GM23338 (cell line): ENCODE results near the gene CLK3. TPM values are rescaled to one million over a fixed set of nuclear protein-coding genes. Genes with fewer than 3 reads are reported as not detected.

Experiments
- ATAC-seq: fragments of 200-7000 bp; cut with Tn5 transposase; 3 replicates; pipeline ENCODE4 v1.9.1; 2020
- DNase-seq: peaks from one replicate; pipeline ENCODE4 v3.0.0-alpha.2; 2015; ENCODE audit warnings: low spot score
- H2AFZ ChIP-seq: fragments of 200-600 bp; sonication (generic); 2 replicates; pipeline ENCODE4 v1.8.0; 2016; ENCODE audit warnings: antibody characterized with exemption, mild to moderate bottlenecking, moderate library complexity
- H3F3A ChIP-seq: fragments of 200-600 bp; sonication (generic); replicated peaks from 2 replicates; pipeline ENCODE4 v1.8.0; 2017; ENCODE audit warnings: antibody characterized with exemption, mixed run types, low read depth
- H3K27ac ChIP-seq: fragments of 200-600 bp; sonication (generic); 2 replicates; pipeline ENCODE4 v1.6.1; 2016; ENCODE audit warnings: low read depth
- H3K27me3 ChIP-seq: fragments of 200-600 bp; sonication (generic); 2 replicates; pipeline ENCODE4 v1.8.0; 2016; ENCODE audit warnings: mild to moderate bottlenecking, mixed run types, moderate library complexity; ENCODE audit not compliant: insufficient read depth
- H3K36me3 ChIP-seq: fragments of 200-600 bp; sonication (generic); 2 replicates; pipeline ENCODE4 v1.8.0; 2016; ENCODE audit warnings: mild to moderate bottlenecking; ENCODE audit not compliant: insufficient read depth
- H3K4me1 ChIP-seq: fragments of 200-600 bp; sonication (generic); 2 replicates; pipeline ENCODE4 v1.8.0; 2016; ENCODE audit warnings: mild to moderate bottlenecking, moderate library complexity; ENCODE audit not compliant: insufficient read depth
- H3K4me2 ChIP-seq: fragments of 200-600 bp; sonication (generic); 2 replicates; pipeline ENCODE4 v1.7.1; 2017; ENCODE audit warnings: mixed run types
- H3K4me3 ChIP-seq: fragments of 200-600 bp; sonication (generic); 2 replicates; pipeline ENCODE4 v1.6.1; 2016; ENCODE audit warnings: mixed run types
- H3K79me2 ChIP-seq: fragments of 200-600 bp; sonication (generic); replicated peaks from 2 replicates; pipeline ENCODE4 v1.8.0; 2017; ENCODE audit warnings: mild to moderate bottlenecking; ENCODE audit not compliant: insufficient read depth
- H3K9me2 ChIP-seq: fragments of 200-600 bp; sonication (generic); 2 replicates; pipeline ENCODE4 v1.8.0; 2017; ENCODE audit not compliant: insufficient read depth
- H4K20me1 ChIP-seq: fragments of 200-600 bp; sonication (generic); replicated peaks from 2 replicates; pipeline ENCODE4 v1.8.0; 2017; ENCODE audit warnings: mild to moderate bottlenecking; ENCODE audit not compliant: insufficient read depth
- H3K27ac Mint-ChIP-seq: 2 replicates; pipeline ENCODE4 v1.8.0; 2020; ENCODE audit warnings: inconsistent platforms, mild to moderate bottlenecking, moderate library complexity, mixed read lengths
- H3K27me3 Mint-ChIP-seq: 3 replicates; pipeline ENCODE4 v1.8.0; 2022; ENCODE audit warnings: low read depth, mild to moderate bottlenecking, moderate library complexity, mixed read lengths, inconsistent platforms; ENCODE audit not compliant: insufficient read depth, poor library complexity
- H3K36me3 Mint-ChIP-seq: 3 replicates; pipeline ENCODE4 v1.8.0; 2021; ENCODE audit warnings: low read depth, mild to moderate bottlenecking, inconsistent platforms, moderate library complexity, mixed read lengths
- H3K4me1 Mint-ChIP-seq: 3 replicates; pipeline ENCODE4 v1.8.0; 2020; ENCODE audit warnings: mild to moderate bottlenecking, inconsistent platforms, mixed read lengths
- H3K4me3 Mint-ChIP-seq: 3 replicates; pipeline ENCODE4 v1.8.0; 2021; ENCODE audit warnings: moderate library complexity, mild to moderate bottlenecking, inconsistent platforms, mixed read lengths
- H3K9me3 Mint-ChIP-seq: 3 replicates; pipeline ENCODE4 v1.8.0; 2020; ENCODE audit warnings: moderate library complexity, mild to moderate bottlenecking, inconsistent platforms, mixed read lengths
- CREB1 ChIP-seq: fragments of 250-450 bp; sonication (Bioruptor Pico); IDR thresholded peaks from 2 replicates; pipeline ENCODE4 v1.5.0; 2020; ENCODE audit warnings: low read depth, mild to moderate bottlenecking, moderate library complexity
- CTCF ChIP-seq, 2 experiments: fragments of 200-600 bp in 1 of 2; sonication (generic) in 1 of 2; conservative IDR thresholded peaks; 2 replicates each; pipeline versions ENCODE4 v1.5.1 to v1.6.1; 2016 to 2017; ENCODE audit warnings: antibody characterized with exemption in 2 of 2, low read depth in 2 of 2, mild to moderate bottlenecking in 2 of 2, moderate library complexity in 1 of 2
- ETS1 ChIP-seq: IDR thresholded peaks from 2 replicates; pipeline ENCODE4 v1.6.1; 2016; ENCODE audit warnings: antibody characterized with exemption
- EZH2 ChIP-seq: fragments of 200-600 bp; sonication (generic); IDR thresholded peaks from one replicate; pipeline ENCODE4 v1.8.0; 2017; ENCODE audit warnings: antibody characterized with exemption, mild to moderate bottlenecking, low read depth; ENCODE audit not compliant: unreplicated experiment
- EZH2phosphoT487 ChIP-seq: fragments of 200-600 bp; sonication (generic); IDR thresholded peaks from one replicate; pipeline ENCODE4 v1.8.1; 2018; ENCODE audit warnings: antibody characterized with exemption; ENCODE audit not compliant: unreplicated experiment
- REST ChIP-seq: IDR thresholded peaks from one replicate; pipeline ENCODE4 v1.6.1; 2018; ENCODE audit warnings: antibody characterized with exemption; ENCODE audit not compliant: unreplicated experiment
- STAT1 ChIP-seq: IDR thresholded peaks from one replicate; pipeline ENCODE4 v1.6.1; 2016; ENCODE audit warnings: antibody characterized with exemption; ENCODE audit not compliant: unreplicated experiment
- ZNF114 ChIP-seq: fragments of 250-450 bp; sonication (Bioruptor Pico); IDR thresholded peaks from 2 replicates; pipeline ENCODE4 v1.5.0; 2020; ENCODE audit warnings: mild to moderate bottlenecking, moderate library complexity
- polyA plus RNA-seq: library from polyadenylated mRNA; unstranded; fragments of >200 nt; fragmentation: Nextera tagmentation; extraction: Ambion mirVana; gene quantifications from 2 replicates; pipeline ENCODE4 v1.2.1, GENCODE V29; 2016
- total RNA-seq: library from RNA; depleted of rRNA; stranded (reverse); fragments of >200 nt; shearing (Covaris generic); gene quantifications from 2 replicates; pipeline ENCODE4 v1.2.3, GENCODE V29; 2014

CLK3 gene
- total and polyA plus RNA-seq, 2 experiments from 2014 or later = 40.7 to 67.7 TPM

- no peak for TF ChIP-seq CTCF (conservative IDR thresholded peaks at IDR 0.05; ENCODE audit: low read depth in 2 of 2)
- TF ChIP-seq ZNF114 (CRISPR knock-in tag) = no peak
- no peak for TF ChIP-seq REST
- TF ChIP-seq ETS1 = no peak
- TF ChIP-seq STAT1 = no peak
Observed at GRCh38 chr15:74669627-74670026, 54.0 kb downstream of the CLK3 start (continued).

GRCh38 chr15:74674161-74674560, 58.5 kb downstream of the CLK3 start:
- H3K27ac ChIP-seq = no peak overlapping the region
- DNase-seq = no peak
- H3K27me3 Mint-ChIP-seq = no peaks in the 10 kb centered on the region

GRCh38 chr15:74676801-74677200, 61.2 kb downstream of the CLK3 start:
- H3K36me3 Mint-ChIP-seq = peaks cover 18% of the 10 kb centered on the region
- ATAC-seq (no peak), DNase-seq (no peak)
- Histone ChIP-seq H3K27me3 (no peaks in the 10 kb centered on the region), H3K4me3 (no peak overlapping the region), H3F3A (no peaks in the 10 kb centered on the region), H3K36me3 (peaks cover 11% of the 10 kb centered on the region; the same call in 1 of the 2 replicates), H2AFZ (no peak overlapping the region), H3K27ac (no peak overlapping the region), H3K4me1 (no peaks in the 10 kb centered on the region), H3K79me2 (peaks cover 59% of the 10 kb centered on the region), H4K20me1 (peaks cover 39% of the 10 kb centered on the region), H3K4me2 (no peak overlapping the region), H3K9me2 (no peaks in the 10 kb centered on the region)
- H3K4me3 Mint-ChIP-seq = no peak overlapping the region
- H3K4me1 Mint-ChIP-seq = no peaks in the 10 kb centered on the region
- H3K9me3 Mint-ChIP-seq = no peaks in the 10 kb centered on the region; the same call in 2 of the 3 replicates
- no peak overlapping the region for H3K27ac Mint-ChIP-seq
- H3K27me3 Mint-ChIP-seq = no peaks in the 10 kb centered on the region
- no peak for TF ChIP-seq EZH2

More at GRCh38 chr15:74674161-74674560, 58.5 kb downstream of the CLK3 start:
- H3K4me3 ChIP-seq = no peak overlapping the region
- no peaks in the 10 kb centered on the region for H3F3A ChIP-seq
- ATAC-seq = no peak
- no peak overlapping the region for H3K27ac Mint-ChIP-seq
- no peaks in the 10 kb centered on the region for H3K4me1 Mint-ChIP-seq
- H3K9me2 ChIP-seq = no peaks in the 10 kb centered on the region
- H3K27me3 ChIP-seq = no peaks in the 10 kb centered on the region
- TF ChIP-seq STAT1 = no peak
- no peak for TF ChIP-seq EZH2
- TF ChIP-seq CREB1 (CRISPR knock-in tag) = no peak
- TF ChIP-seq EZH2phosphoT487 = no peak
- no peak overlapping the region for H2AFZ ChIP-seq
- peaks cover 33% of the 10 kb centered on the region for H3K79me2 ChIP-seq
- H3K4me1 ChIP-seq = no peaks in the 10 kb centered on the region
- H3K4me3 Mint-ChIP-seq = no peak overlapping the region
- H3K9me3 Mint-ChIP-seq = no peaks in the 10 kb centered on the region; the same call in 2 of the 3 replicates
- H4K20me1 ChIP-seq = peaks cover 30% of the 10 kb centered on the region
- H3K36me3 ChIP-seq = peaks cover 21% of the 10 kb centered on the region
- no peak overlapping the region for H3K4me2 ChIP-seq
- H3K36me3 Mint-ChIP-seq = peaks cover 30% of the 10 kb centered on the region
